Kidney glomerular epithelial cell (primary cell): ENCODE measurements around the gene TMEM72.
A peak's percentile ranks its signal among the peaks of the same experiment; 100 is the strongest.
"Not testable (repeated sequence)": the region's sequence is repeated elsewhere in the genome, so short reads cannot be mapped to it uniquely, and the experiment has no call there.

Experiments used
- DNase-seq: peaks from one replicate; lab custom pipeline; 2025; lab: John Stamatoyannopoulos, UW

Gene TMEM72

DNA sequence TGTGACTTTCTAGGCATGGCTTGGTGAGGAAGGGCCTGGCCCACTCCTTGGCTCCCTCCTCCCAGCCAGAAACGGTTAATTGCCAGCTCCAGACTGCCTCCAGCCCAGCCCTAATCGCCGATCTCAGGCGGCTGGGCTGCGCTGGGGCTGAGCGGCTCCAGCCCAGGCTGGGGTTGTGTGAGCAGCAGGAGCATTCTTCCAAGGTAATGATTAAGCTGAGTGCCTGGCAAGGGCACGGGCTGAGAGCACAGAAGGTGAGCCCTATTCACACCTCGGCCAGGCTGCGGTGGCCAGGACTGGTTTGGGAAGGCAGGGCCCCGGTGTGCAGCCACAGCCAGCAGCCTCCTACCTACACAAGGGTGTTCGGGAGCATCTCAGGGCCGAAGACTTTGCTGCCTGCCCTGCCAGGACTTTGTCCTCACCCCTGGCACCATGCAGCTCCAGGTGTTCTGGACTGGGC lies at the start of gene TMEM72:
TMEM72 (plus strand) TSS at position 257 of the 460 bp plus-strand sequence; CDS start at position 433, 176 bp downstream.
- peak; percentile 88 for DNase-seq

DNA sequence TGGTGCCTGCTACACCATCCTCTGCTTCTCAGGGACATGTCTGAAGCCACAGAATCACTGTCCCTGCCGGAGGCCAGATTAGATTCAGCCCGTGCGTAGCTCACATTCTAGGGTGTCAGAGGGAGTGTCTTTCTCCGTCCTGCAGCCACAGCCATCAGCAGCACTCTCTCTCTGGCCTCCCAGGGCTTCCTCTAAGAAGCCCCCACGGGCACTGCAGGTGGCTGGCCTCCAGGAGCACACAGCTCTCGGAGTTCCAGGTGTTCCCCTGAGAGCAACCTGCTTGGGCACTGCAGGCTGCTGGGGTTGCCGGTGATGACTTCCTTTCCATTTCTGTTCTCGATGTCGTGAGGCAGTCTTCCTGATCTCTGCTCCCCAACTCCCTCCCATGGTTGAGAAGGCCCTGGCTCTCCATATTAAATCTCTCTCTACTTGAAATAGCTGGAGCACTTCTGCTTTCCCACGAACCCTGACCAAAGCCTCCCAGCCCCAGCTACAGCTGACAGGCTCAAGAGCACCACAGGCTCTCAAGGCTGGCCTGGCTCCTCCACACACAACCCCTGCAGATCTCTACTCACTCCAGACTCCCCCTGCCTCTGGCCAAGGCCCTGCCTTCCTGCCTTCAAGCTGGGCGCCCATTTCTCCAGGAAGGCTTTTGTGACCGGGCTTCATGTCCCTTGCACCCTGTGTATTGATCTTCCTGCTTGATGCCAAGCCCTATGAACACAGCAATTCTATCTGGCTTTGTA lies 49.0 kb upstream of the TMEM72 start:
- no peak for DNase-seq

DNA sequence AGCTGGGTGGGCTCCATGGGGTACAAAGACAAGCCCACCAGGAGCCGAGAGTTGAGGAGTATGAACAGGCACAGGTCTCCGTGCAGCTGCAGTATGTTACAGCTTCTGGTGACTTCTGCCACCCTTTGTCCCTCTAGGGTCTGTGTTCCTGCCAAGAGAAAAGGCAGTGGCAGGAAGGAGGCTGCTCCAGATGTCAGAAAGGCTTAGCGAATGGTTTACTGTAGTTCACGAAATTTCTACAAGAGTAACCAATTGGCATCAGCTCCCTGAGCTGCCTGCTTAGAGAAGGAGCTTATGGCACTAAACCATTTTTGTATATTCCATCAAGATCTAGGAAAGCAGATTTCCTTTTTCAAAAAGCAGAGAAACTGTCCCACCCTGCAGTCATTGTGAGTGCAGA lies 48.2 kb upstream of the TMEM72 start:
- DNase-seq = no peak

DNA sequence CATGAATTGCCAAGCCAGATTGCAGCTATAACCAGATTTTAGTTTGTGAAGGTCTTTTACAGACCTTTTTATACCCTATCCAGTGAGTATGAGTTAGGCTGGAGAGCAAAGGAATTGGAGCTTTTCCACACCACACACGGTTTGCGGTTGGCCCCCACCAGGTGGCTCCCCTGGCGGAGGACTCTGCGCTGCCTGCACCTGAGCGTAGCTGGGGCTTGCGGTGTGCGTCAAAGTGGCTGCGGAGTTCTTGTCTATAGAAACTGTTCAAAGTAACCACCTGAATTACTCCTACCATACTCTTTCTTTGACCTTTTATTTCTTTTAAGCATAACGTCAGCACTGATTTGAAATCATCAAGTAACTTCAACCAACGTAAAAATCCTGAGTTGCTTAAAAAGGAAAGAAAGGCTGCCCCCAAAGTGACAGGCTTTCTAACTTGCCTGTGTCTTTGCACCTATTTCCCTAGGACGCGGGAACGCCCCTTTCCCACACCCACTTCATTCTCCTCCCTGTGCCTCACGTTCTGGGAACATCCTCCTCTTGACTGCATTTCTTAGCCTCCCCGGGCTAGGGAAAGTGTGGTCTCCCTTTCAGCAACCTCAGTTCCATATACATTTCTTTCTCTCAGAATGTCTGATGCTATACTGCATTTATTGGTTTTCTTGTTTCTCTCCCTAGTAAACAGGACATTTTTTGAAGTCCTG lies 47.6 kb upstream of the TMEM72 start:
- no peak for DNase-seq

DNA sequence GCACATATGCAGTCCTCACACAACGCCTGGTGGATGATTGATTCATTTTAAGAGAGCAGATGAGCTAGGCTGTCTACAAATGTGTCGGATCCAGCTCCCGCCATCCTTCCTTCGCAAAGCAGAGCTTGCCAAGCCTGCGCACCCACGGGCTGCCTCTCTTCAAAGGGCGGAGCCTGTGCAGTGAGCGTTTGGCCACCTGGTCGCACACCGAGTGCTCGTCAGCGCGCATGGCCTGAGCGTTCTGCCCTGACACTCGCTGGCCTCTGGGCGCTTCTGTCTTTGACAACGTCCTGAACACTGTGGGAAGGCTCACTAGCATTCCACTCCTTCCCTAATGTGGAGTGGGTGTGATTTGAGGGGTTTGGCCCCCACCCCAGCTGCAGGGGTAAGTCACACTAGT lies 47.1 kb upstream of the TMEM72 start:
- DNase-seq = no peak

DNA sequence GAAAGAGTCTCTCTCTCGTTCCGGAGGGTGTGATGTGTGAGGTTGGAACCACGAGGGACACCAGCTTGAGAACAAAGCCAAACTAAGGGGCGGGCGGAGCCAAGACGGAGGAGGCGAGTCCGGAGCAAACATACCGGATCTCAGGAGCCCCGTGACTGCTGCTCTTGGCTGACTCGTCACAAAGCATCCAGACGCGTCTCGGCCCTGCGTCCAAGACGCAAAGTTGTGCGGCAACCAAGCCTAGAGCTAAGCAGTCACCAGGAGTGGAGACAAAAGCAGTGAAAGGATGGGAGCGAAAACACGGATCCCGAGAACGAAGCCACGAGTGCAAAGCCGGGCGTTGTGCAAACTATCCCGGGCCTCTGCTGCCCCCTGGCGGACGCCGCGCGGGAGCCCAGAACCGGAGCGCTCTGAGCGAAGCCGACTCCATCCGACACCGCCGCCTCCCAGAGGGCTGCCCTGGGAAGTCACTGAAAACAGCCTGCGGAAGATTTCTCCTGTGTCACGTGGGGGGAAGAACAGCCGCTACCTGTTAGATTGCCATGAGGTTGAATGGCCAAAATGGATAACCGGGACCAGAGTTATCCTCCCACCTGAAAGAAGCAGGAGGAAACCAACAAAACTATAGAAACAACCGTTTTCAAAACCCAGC lies 46.4 kb upstream of the TMEM72 start:
- peak; percentile 81 for DNase-seq

DNA sequence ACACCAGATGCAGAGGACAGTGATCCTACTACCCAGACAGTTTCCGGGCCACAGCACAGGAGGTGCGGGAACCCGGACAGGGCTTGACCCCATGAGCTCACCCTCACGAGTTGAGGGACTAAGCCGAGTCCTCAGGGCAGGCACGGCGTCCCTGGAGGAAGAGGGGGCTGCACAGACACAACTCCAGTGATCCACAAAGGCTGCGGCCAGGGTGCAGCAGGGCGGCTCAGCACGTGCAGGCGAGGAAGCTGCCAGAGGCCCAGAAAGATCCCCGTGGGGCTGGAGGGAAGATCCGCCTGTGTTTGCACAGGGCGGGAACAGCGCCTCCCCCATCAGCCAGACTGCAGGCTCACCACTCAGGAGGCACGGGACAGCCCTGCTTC lies 45.9 kb upstream of the TMEM72 start:
- DNase-seq = no peak

DNA sequence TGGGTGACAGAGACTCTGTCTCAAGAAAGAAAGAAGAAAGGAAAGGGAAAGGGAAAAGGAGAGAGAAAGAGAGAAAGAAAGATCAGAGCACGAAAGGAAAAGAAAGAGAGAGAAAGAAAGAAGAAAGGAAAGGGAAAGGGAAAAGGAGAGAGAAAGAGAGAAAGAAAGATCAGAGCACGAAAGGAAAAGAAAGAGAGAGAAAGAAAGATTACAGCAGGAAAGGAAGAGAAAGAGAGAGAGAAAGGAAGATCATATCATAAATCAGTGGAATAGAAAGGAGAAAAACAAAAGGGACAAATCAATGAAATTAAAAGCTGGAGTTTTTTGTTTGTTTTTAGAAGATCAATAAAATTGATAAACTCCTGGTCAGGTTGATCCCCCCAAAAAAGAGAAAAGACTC lies 44.8 kb upstream of the TMEM72 start:
- DNase-seq = not testable (repeated sequence)

DNA sequence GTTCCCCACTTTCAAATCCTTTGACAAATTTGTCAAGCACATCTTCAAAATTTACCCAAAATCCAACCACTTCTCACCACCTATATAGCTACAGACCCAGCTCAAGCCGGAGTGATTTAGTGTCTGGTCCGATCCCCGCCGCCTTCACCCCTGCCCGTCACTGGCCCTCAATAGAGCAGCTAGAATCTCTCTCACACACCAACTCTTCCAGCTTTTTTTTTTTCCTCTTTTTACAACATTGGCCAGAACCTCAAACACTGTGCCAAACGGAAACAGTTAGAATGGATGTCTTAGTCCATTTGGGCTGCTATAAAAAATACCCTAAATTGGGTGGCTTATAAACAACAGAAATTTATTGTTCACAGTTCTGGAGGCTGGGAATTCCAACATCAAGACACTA lies 41.1 kb upstream of the TMEM72 start:
- no peak for DNase-seq

DNA sequence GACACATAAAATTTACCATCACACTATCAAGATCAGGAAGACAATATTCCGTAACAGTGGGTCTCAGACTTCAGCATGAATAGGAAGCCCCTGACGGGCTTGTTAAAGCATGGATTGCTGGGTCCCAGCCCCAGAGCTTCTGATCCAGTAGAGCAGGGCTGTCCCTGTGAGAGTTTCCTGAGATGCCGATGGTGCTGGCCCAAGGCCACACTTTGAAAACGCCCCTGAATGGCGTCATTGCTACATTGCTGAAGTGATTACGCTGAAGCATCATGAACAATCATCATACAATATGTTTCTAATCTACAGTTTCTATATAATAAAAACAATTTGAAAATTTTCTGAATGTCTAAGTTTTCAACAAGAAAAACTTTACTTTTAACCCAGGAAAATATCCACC lies 38.0 kb upstream of the TMEM72 start:
- no peak for DNase-seq

DNA sequence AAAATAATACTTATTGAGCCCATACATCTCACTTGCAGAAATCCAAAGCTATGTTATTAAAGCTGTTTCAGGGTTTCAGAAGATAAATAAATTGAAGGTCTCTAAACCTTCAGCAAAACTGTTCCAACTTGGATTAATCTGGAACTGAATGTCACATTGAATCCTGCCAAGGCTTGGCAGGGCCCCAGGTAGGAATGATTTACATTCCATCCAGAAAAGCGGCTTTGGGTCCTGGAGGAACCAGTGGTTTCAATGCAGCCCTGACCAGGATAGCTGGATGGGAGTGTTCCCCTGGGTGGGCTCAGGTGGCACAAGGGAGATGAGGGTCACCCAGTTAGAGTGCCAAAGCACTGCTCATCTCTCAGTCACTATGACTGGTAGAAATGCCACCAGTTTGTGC lies 37.0 kb upstream of the TMEM72 start:
- no peak for DNase-seq

DNA sequence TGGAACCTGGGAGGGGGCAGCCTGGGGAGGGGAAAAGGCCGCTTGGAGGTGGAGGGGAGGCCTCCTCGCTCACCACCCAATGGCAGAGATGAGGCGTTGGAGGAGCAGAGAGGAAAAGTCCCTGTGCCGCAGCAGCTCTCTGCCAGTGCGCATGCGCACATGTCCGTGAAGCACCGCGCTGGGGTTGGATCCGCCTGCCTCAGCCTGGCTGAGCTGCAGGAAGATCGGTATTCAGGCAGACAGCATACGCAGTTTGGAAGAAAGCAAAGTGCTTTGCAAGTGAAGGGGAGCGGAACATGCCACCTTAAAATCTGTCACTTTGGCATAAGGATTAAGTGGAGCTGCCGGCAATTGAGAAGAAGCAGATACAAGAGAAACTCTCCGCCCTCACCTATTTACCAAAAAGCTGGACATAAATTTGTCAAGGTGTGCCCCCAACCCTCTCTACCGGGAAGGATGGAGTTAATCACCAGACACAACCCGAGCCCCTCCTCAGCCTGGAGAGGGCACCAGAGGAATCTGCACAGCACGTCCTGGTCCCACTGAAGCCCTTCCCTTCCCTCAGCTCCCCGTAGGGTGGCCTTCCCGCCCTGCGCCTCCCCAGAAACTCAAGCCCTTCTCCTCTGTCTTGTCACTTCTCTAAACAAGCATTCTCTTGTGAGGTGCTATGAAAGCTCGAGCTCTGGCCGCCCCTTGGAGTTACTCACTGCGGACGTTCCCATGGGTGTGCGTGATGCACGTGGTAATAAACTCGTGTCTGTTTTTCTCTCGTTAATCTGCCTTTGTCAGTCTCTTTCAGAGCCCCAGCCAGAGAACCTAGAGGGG lies 32.2 kb upstream of the TMEM72 start:
- peak; percentile 82 for DNase-seq

DNA sequence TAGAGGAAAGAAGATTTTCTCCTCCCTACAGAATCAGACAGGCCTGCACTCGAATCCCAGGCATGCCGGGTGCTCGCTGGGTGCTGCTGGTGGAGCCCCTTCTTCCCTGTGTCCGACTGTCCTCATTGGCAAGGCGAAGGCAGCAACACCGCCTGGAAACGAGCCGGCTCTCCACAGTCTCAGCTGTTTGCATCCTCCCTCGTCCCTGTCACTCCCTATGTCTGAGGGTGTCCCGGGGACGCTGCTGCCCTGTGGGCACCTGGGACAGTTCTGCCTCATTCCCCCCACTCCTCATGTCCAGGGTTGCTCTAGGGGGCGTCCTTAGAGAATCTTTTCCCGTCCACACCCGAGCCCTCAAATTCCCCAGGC lies 31.6 kb upstream of the TMEM72 start:
- DNase-seq = no peak

DNA sequence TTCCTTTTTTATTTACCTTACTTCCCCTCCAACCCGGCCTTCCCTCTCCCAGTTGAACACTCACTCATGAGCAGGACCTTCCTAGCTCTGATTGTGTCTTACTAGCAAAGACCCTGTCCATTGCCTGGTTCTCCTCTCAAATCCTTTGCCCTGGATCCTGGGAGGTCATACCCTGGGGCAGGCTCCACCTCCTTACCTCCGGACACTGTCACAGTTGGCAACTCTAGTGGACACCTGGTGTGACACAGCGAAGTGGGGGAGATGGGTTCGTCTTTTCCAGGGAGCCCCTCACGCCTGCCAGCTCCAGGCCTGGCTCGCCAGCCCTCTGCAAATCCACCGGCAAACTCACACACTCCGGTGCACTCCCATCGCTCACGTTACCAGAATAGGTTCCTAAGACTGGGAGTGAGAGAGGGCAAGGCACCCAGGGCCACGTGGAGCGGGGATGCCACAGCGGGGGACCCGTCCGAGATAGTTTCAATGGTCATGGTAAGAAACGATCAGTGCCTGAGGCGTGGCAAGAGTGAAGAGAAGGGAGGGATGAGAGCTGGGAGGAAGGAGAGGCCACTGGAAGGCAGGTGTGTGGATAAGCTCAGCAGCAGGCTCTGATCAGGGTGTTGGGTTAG lies 30.9 kb upstream of the TMEM72 start:
- no peak for DNase-seq

DNA sequence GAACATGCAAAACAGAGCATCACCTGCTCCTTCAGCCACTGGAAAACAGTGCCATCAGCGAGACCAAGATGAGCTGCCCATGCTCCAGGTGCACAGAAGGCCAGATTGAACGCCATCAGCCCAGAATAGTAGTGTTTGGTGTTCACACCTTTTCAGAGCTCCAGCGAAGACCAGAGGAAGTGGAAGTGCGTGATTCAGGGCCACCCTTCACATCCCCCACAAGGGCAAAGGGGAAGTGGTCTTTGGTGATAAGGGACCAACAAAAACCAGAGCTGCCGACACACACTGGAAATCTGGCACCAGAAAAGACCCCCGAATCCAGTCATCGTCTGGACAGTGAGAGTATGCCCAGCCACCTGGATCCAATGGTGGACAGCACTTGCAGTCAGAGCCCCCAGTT lies 29.5 kb upstream of the TMEM72 start:
- no peak for DNase-seq

DNA sequence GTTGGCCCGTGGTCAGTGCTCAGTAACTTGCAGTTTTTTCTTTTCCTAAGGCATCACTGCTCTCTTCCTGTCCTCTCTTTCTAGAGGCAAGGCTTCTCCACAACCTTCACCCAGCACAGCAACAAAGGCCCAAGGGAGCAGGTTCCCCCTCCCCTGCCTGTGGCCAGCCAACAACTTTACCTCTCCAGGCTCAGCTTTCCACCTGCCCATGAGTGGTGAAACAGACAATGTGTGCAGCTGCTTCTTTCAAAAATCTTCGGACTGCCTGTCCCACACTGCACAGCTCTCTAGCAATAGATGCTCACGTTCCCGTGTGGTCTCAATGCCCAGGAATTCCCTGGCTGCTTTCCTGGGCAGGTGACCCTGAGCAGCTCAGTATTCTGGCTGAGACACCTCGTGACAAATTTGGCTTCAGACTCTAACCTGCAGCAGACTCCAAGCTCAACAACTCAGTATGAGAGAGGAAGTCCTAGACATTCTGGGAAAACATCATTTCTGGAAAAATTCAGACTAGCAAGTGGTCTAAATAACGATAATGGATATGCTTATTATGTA lies 28.9 kb upstream of the TMEM72 start:
- no peak for DNase-seq

DNA sequence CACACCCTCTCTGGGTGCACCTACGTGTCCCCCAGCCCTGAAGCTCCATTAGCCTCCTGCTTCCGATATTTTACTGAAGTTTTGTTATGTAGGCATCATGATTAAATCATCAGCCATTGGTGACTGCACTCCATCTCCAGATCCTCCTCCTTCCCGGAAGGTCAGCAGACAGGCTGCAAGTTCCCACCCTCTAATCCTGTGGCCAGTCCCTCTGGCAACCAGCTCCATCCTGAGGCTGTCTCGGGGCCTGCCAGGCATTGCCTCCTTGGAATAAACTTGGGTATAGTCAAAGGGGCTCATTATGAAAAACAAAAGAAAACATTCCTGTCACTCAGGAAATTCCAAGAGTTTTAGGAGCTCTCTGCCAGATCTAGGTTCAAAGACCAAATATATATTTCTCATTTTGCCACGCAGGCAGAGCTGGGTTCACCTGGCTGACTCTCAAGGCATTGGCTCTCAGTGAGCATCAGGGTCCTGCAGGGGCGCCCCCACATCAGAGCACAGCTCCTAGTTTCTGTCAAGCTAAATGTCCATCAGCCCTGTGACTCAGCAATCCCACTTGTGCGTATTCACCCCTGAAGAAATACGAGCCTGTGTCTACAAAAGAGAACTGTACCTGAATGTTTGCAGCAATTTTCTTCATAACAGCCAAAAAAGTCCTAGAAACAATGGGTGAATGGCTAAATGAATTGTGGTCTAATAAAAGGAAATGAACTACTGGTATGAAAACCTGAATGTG lies 27.4 kb upstream of the TMEM72 start:
- no peak for DNase-seq

DNA sequence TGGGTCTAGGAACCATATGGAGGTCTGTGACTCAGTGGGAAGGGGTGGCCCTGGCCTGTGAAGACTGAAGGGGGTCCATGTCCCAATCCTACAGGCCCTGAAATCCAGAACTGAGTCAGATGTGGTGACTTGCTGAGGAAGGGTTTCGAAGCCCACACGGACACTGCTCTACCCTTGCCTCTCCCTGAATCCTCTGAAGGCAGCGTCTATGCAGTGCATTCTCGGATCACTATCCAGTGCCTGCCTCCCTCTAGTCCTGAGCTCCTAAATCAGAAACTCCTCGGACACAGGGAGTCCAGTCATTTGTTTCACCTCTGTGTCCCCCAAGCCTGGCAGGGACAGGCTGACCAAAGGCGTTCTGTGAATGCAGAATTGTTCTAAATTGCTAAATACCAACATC lies 25.4 kb upstream of the TMEM72 start:
- no peak for DNase-seq

DNA sequence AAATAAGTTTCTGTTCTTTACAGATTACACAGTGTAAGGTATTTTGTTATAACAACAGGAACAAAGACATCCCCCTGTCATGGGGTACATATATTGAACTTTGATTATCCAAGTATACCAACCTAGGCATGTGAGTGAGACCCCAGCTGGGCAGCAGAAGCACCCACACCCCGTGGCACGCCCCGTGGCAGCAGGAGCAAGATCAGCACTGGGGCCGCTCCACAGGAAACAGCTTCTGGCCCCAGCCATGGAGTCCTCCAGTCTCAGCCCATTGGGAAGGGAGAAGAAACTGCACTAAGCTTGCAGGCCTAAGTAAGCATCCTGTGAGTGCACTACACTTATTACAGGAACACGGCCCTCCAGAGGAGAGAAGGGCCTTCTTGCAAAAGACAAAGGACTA lies 24.2 kb upstream of the TMEM72 start:
- DNase-seq = no peak

DNA sequence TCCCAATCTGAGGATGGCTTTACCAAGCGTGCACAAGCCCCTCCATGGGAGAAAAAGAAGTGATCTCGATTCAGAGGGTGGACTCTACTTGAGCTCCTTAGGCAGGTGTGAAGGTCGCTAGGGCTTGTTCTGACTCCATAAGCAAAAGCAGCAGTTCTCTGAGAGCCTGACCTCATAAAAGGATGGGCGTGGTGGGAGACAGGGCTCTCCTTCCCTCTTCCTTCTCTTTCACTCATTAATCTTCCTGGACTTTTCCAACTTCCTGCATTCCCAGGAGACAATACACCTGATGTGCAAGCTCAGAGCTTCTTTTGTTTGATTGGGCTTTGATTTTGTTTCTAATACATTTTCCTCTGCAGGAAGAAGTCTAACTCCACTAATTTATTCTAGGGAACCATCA lies 22.3 kb upstream of the TMEM72 start:
- no peak for DNase-seq

DNA sequence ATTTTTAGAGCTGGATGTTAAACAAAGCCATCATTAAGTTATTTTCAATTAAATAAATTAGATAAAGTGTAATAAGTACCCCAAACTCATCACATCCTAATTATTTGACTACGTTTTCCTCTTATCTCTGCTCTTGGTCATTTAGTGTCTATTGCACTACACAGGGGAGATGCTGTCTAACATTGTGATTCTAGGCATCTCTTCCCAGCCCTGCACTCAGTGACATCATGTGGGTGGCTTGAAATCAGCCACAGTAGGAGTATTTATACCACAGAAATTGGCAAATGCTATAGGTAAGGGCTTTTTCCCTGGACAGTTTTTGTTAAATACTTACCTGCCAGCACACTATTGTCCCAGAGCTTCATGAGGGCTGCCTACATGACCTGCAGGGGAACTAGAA lies 21.3 kb upstream of the TMEM72 start:
- no peak for DNase-seq
